ENCODE results near the gene PDLIM3. TPM values are rescaled to one million over a fixed set of nuclear protein-coding genes. Genes with fewer than 3 reads are reported as not detected.

The PDLIM3 gene
- total RNA-seq = 82.4 TPM

GRCh38 chr4:185534866-185535611, at the start of gene PDLIM3:
PDLIM3 (minus strand) TSS chr4:185535507; CDS start chr4:185535434, 73 bp downstream.

GRCh38 chr4:185471235-185472102, 63.8 kb downstream of the PDLIM3 start, which contains the start of gene CCDC110:
CCDC110 (minus strand) TSS chr4:185471733; CDS start chr4:185471683, 50 bp downstream.

Other genes starting within 250 kb of the PDLIM3 start
- 3.2 TPM for gene LRP2BP, start 139.6 kb downstream of the PDLIM3 start, total RNA-seq
- gene ANKRD37, start 138.7 kb downstream of the PDLIM3 start, total RNA-seq = 22.2 TPM
- gene UFSP2, start 109.5 kb downstream of the PDLIM3 start, total RNA-seq = 55.5 TPM
- gene CCDC110, start 63.8 kb downstream of the PDLIM3 start, total RNA-seq = 2.1 TPM